ENCODE results near the gene GPC5. TPM values are rescaled to one million over a fixed set of nuclear protein-coding genes. Genes with fewer than 3 reads are reported as not detected.

The GPC5 gene
- total and polyA plus RNA-seq, 7 donors = 0.23 TPM; not detected in 6

GRCh38 chr13:92259523-92259922 lies 861.1 kb downstream of the GPC5 start:
- Histone ChIP-seq H3K27me3 (ENCODE audit: insufficient read depth in 3 of 3, low read length in 2 of 3) (no peaks in the 10 kb centered on the region), H3K4me1 (no peaks in the 10 kb centered on the region), H3K4me3 (no peak overlapping the region), H3K9me3 (no peaks in the 10 kb centered on the region), H3K27ac (no peak overlapping the region), H3K36me3 (ENCODE audit: insufficient read depth in 1 of 2, low read depth in 1 of 2) (no peaks in the 10 kb centered on the region)
- no peak for DNase-seq
- no peak for TF ChIP-seq CTCF (IDR thresholded peaks at IDR 0.05)
- intact Hi-C loops (cut with DNase I) = no loop called here
- no peak for ATAC-seq
- 69 to 79% (median 77%) methylated on average over 1 of the region's 1 CpG for WGBS, 3 donors

- H3K27ac ChIP-seq = no peak overlapping the region
- intact Hi-C loops (cut with DNase I) = no loop called here
- H3K4me3 ChIP-seq = no peak overlapping the region
- DNase-seq (no peak), ATAC-seq (no peak)
- no peak for TF ChIP-seq CTCF (IDR thresholded peaks at IDR 0.05)
- H3K4me1 ChIP-seq = no peaks in the 10 kb centered on the region
- no peaks in the 10 kb centered on the region for H3K9me3 ChIP-seq
- H3K27me3 ChIP-seq (ENCODE audit: insufficient read depth in 3 of 3, low read length in 2 of 3) = no peaks in the 10 kb centered on the region
- 71 to 75% (median 72%) methylated on average over 6 of the region's 6 CpGs for WGBS, 3 donors
- no peaks in the 10 kb centered on the region for H3K36me3 ChIP-seq (ENCODE audit: insufficient read depth in 1 of 2, low read depth in 1 of 2)
These were observed 861.9 kb downstream of the GPC5 start for GRCh38 chr13:92260363-92260762.

GRCh38 chr13:92262100-92262788 lies 863.8 kb downstream of the GPC5 start:
- DNase-seq = no peak
- Histone ChIP-seq H3K9me3 (no peaks in the 10 kb centered on the region), H3K4me1 (no peaks in the 10 kb centered on the region), H3K4me3 (no peak overlapping the region), H3K27ac (no peak overlapping the region), H3K36me3 (ENCODE audit: insufficient read depth in 1 of 2, low read depth in 1 of 2) (no peaks in the 10 kb centered on the region), H3K27me3 (ENCODE audit: insufficient read depth in 3 of 3, low read length in 2 of 3) (no peaks in the 10 kb centered on the region)
- intact Hi-C loops (cut with DNase I) = no loop called here
- ATAC-seq = no peak
- no peak for TF ChIP-seq CTCF (IDR thresholded peaks at IDR 0.05)
- WGBS, 3 donors = 67 to 70% (median 70%) methylated on average over 3 of the region's 3 CpGs

- 85 to 92% (median 86%) methylated on average over 1 of the region's 1 CpG for WGBS, 3 donors
- no peak overlapping the region for H3K4me3 ChIP-seq
- no peaks in the 10 kb centered on the region for H3K4me1 ChIP-seq
- intact Hi-C loops (cut with DNase I) = no loop called here
- no peak overlapping the region for H3K27ac ChIP-seq
- H3K36me3 ChIP-seq (ENCODE audit: insufficient read depth in 1 of 2, low read depth in 1 of 2) = no peaks in the 10 kb centered on the region
- no peak for TF ChIP-seq CTCF (IDR thresholded peaks at IDR 0.05)
- H3K27me3 ChIP-seq (ENCODE audit: insufficient read depth in 3 of 3, low read length in 2 of 3) = no peaks in the 10 kb centered on the region
- DNase-seq = no peak
- no peak for ATAC-seq
- H3K9me3 ChIP-seq = no peaks in the 10 kb centered on the region
These were observed 867.0 kb downstream of the GPC5 start for GRCh38 chr13:92265408-92265807.

- Histone ChIP-seq H3K27ac (no peak overlapping the region), H3K4me1 (no peaks in the 10 kb centered on the region), H3K9me3 (no peaks in the 10 kb centered on the region), H3K4me3 (no peak overlapping the region), H3K27me3 (ENCODE audit: insufficient read depth in 3 of 3, low read length in 2 of 3) (no peaks in the 10 kb centered on the region), H3K36me3 (ENCODE audit: insufficient read depth in 1 of 2, low read depth in 1 of 2) (no peaks in the 10 kb centered on the region)
- DNase-seq (no peak), ATAC-seq (no peak)
- no peak for TF ChIP-seq CTCF (IDR thresholded peaks at IDR 0.05)
- intact Hi-C loops (cut with DNase I) = no loop called here
- WGBS, 3 donors = 79 to 86% (median 79%) methylated on average over 1 of the region's 1 CpG
These were observed 872.6 kb downstream of the GPC5 start for GRCh38 chr13:92270990-92271389.
